SK-N-SH (cell line): ENCODE measurements around the gene MBD3.

Source experiments
- CHD2 ChIP-seq: fragments of 150-350 bp; IDR thresholded peaks from 2 replicates; pipeline ENCODE4 v1.6.1; 2018; ENCODE audit warnings: low read length; ENCODE audit not compliant: partially characterized antibody
- EP300 ChIP-seq, 2 experiments: IDR thresholded peaks; 2 replicates each; pipeline versions ENCODE4 v1.4.0 to v1.6.1; 2012; ENCODE audit warnings: borderline replicate concordance in 1 of 2, low read depth in 1 of 2, low read length in 1 of 2
- GATA2 ChIP-seq: sonication (generic); formaldehyde crosslinking; IDR thresholded peaks from 2 replicates; pipeline ENCODE4 v1.5.0; 2020; ENCODE audit warnings: mild to moderate bottlenecking, missing genetic modification reagents
- MXI1 ChIP-seq: IDR thresholded peaks from 2 replicates; pipeline ENCODE4 v1.6.1; 2012; ENCODE audit warnings: mild to moderate bottlenecking, low read depth, low read length, improper control_type of control experiment
- POLR2AphosphoS5 ChIP-seq: IDR thresholded peaks from 2 replicates; pipeline ENCODE4 v1.6.1; 2012; ENCODE audit warnings: low read depth, low read length
- RAD21 ChIP-seq: IDR thresholded peaks from 2 replicates; pipeline ENCODE4 v1.6.1; 2012; ENCODE audit warnings: mild to moderate bottlenecking, low read length
- RFX5 ChIP-seq: IDR thresholded peaks from 2 replicates; pipeline ENCODE4 v1.6.1; 2012; ENCODE audit warnings: mild to moderate bottlenecking, improper control_type of control experiment, low read length
- RXRA ChIP-seq: IDR thresholded peaks from 2 replicates; pipeline ENCODE4 v1.4.0; 2012; ENCODE audit warnings: low read depth, mild to moderate bottlenecking, borderline replicate concordance
- TAF1 ChIP-seq: IDR thresholded peaks from 2 replicates; pipeline ENCODE4 v1.6.1; 2012; ENCODE audit warnings: low read depth, mild to moderate bottlenecking, low read length, moderate library complexity, borderline replicate concordance
- TEAD4 ChIP-seq: IDR thresholded peaks from 2 replicates; pipeline ENCODE4 v1.4.0; 2012; ENCODE audit warnings: mild to moderate bottlenecking, borderline replicate concordance; ENCODE audit not compliant: insufficient read depth
- USF2 ChIP-seq: fragments of 150-350 bp; IDR thresholded peaks from 2 replicates; pipeline ENCODE4 v1.6.1; 2017; ENCODE audit warnings: antibody characterized with exemption, low read length, low read depth, borderline replicate concordance
- TF ChIP-seq, protein P1 (sequence below): fragments of 200-600 bp; sonication (generic); IDR thresholded peaks from 2 replicates; pipeline ENCODE4 v1.6.1; 2017; ENCODE audit warnings: antibody characterized with exemption, mild to moderate bottlenecking, moderate library complexity
- TF ChIP-seq, protein P2 (sequence below): IDR thresholded peaks from 2 replicates; pipeline ENCODE4 v1.4.0; 2012; ENCODE audit warnings: low read depth, borderline replicate concordance

DNA sequence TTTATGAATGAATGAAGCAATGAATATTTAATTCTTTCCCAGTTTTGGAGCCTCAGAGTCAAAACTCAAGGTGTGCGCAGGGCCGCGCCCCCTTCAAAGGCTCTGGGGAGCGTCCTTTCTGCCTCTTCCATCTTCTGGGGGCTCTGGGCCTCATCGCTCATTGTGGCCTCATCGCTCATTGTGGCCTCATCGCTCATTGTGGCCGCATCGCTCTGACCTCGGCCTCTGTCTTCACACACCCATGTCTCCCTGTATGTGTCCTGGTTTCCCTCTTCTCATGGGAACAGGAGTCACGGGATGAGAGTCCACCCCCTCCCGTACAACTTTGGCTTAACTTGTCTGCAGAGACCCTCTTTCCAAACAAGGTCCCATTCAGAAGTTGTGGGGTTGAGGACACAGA lies 21.3 kb downstream of the MBD3 start:
- TF ChIP-seq, protein P1, sequence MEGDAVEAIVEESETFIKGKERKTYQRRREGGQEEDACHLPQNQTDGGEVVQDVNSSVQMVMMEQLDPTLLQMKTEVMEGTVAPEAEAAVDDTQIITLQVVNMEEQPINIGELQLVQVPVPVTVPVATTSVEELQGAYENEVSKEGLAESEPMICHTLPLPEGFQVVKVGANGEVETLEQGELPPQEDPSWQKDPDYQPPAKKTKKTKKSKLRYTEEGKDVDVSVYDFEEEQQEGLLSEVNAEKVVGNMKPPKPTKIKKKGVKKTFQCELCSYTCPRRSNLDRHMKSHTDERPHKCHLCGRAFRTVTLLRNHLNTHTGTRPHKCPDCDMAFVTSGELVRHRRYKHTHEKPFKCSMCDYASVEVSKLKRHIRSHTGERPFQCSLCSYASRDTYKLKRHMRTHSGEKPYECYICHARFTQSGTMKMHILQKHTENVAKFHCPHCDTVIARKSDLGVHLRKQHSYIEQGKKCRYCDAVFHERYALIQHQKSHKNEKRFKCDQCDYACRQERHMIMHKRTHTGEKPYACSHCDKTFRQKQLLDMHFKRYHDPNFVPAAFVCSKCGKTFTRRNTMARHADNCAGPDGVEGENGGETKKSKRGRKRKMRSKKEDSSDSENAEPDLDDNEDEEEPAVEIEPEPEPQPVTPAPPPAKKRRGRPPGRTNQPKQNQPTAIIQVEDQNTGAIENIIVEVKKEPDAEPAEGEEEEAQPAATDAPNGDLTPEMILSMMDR = no peak
- TF ChIP-seq CHD2 (no peak), GATA2 (CRISPR knock-in tag) (no peak), EP300 (IDR thresholded peaks at IDR 0.05; ENCODE audit: borderline replicate concordance in 1 of 2, low read depth in 1 of 2, low read length in 1 of 2) (no peak), TAF1 (no peak), RFX5 (no peak), MXI1 (no peak), RXRA (no peak), RAD21 (no peak), POLR2AphosphoS5 (no peak), USF2 (no peak), TEAD4 (no peak)
- TF ChIP-seq, protein P2, sequence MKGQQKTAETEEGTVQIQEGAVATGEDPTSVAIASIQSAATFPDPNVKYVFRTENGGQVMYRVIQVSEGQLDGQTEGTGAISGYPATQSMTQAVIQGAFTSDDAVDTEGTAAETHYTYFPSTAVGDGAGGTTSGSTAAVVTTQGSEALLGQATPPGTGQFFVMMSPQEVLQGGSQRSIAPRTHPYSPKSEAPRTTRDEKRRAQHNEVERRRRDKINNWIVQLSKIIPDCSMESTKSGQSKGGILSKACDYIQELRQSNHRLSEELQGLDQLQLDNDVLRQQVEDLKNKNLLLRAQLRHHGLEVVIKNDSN = no peak
